ENCODE data around the gene MREG.
A peak's percentile ranks its signal among the peaks of the same experiment; 100 is the strongest.
"Not testable (repeated sequence)": the region's sequence is repeated elsewhere in the genome, so short reads cannot be mapped to it uniquely, and the experiment has no call there.

MREG gene

GRCh38 chr2:215931256-215931903 lies 82.0 kb downstream of the MREG start:
- no peaks in the 10 kb centered on the region for H3K9me3 Mint-ChIP-seq
- H3K4me1 Mint-ChIP-seq, result no peaks in the 10 kb centered on the region
- peaks cover 6% of the 10 kb centered on the region for H3K27me3 Mint-ChIP-seq
- no peak overlapping the region for H3K4me3 Mint-ChIP-seq
- no peaks in the 10 kb centered on the region for H3K36me3 Mint-ChIP-seq
- H3K27ac Mint-ChIP-seq, result no peak overlapping the region

GRCh38 chr2:215930505-215931253 lies 82.7 kb downstream of the MREG start:
- Mint-ChIP-seq H3K4me1 (no peaks in the 10 kb centered on the region), H3K27ac (no peak overlapping the region), H3K36me3 (no peaks in the 10 kb centered on the region), H3K4me3 (no peak overlapping the region), H3K9me3 (no peaks in the 10 kb centered on the region), H3K27me3 (peaks cover 6% of the 10 kb centered on the region)

GRCh38 chr2:215929602-215930335 lies 83.6 kb downstream of the MREG start:
- H3K9me3 Mint-ChIP-seq, result no peaks in the 10 kb centered on the region
- no peaks in the 10 kb centered on the region for H3K4me1 Mint-ChIP-seq
- no peaks in the 10 kb centered on the region for H3K36me3 Mint-ChIP-seq
- H3K4me3 Mint-ChIP-seq, result no peak overlapping the region
- no peak overlapping the region for H3K27ac Mint-ChIP-seq
- peaks cover 6% of the 10 kb centered on the region for H3K27me3 Mint-ChIP-seq

GRCh38 chr2:215928086-215928485 lies 85.3 kb downstream of the MREG start:
- peaks cover 5% of the 10 kb centered on the region for H3K27me3 Mint-ChIP-seq
- no peaks in the 10 kb centered on the region for H3K9me3 Mint-ChIP-seq
- H3K36me3 Mint-ChIP-seq, result no peaks in the 10 kb centered on the region
- no peak overlapping the region for H3K27ac Mint-ChIP-seq
- H3K4me3 Mint-ChIP-seq, result no peak overlapping the region
- H3K4me1 Mint-ChIP-seq, result no peaks in the 10 kb centered on the region

GRCh38 chr2:215926992-215927391 lies 86.4 kb downstream of the MREG start:
- H3K4me1 Mint-ChIP-seq, H3K27me3 Mint-ChIP-seq, H3K4me3 Mint-ChIP-seq, H3K9me3 Mint-ChIP-seq, H3K27ac Mint-ChIP-seq, H3K36me3 Mint-ChIP-seq: not testable (repeated sequence)

- Mint-ChIP-seq H3K4me3 (no peak overlapping the region), H3K27me3 (peaks cover 1% of the 10 kb centered on the region), H3K4me1 (no peaks in the 10 kb centered on the region), H3K27ac (no peak overlapping the region), H3K36me3 (no peaks in the 10 kb centered on the region), H3K9me3 (no peaks in the 10 kb centered on the region)
Measured at GRCh38 chr2:215921895-215922294, 91.5 kb downstream of the MREG start.

- H3K36me3 Mint-ChIP-seq, result no peaks in the 10 kb centered on the region
- H3K4me1 Mint-ChIP-seq, result no peaks in the 10 kb centered on the region
- no peak overlapping the region for H3K4me3 Mint-ChIP-seq
- no peaks in the 10 kb centered on the region for H3K9me3 Mint-ChIP-seq
- peaks cover 1% of the 10 kb centered on the region for H3K27me3 Mint-ChIP-seq
- H3K27ac Mint-ChIP-seq, result no peak overlapping the region
Measured at GRCh38 chr2:215920244-215921100, 92.9 kb downstream of the MREG start.

GRCh38 chr2:215919624-215920243 lies 93.6 kb downstream of the MREG start:
- no peak overlapping the region for H3K27ac Mint-ChIP-seq
- H3K9me3 Mint-ChIP-seq, result no peaks in the 10 kb centered on the region
- H3K4me1 Mint-ChIP-seq, result no peaks in the 10 kb centered on the region
- H3K36me3 Mint-ChIP-seq, result no peaks in the 10 kb centered on the region
- H3K27me3 Mint-ChIP-seq, result peaks cover 1% of the 10 kb centered on the region
- no peak overlapping the region for H3K4me3 Mint-ChIP-seq

- Mint-ChIP-seq H3K4me3 (no peak overlapping the region), H3K27me3 (peaks cover 1% of the 10 kb centered on the region), H3K27ac (no peak overlapping the region)
Measured at GRCh38 chr2:215918901-215919599, 94.3 kb downstream of the MREG start.

GRCh38 chr2:215917953-215918620 lies 95.3 kb downstream of the MREG start:
- H3K27ac Mint-ChIP-seq, result no peak overlapping the region
- no peaks in the 10 kb centered on the region for H3K4me1 Mint-ChIP-seq
- H3K27me3 Mint-ChIP-seq, result no peaks in the 10 kb centered on the region
- no peaks in the 10 kb centered on the region for H3K9me3 Mint-ChIP-seq
- H3K4me3 Mint-ChIP-seq, result no peak overlapping the region
- H3K36me3 Mint-ChIP-seq, result no peaks in the 10 kb centered on the region

More at GRCh38 chr2:215918901-215919599, 94.3 kb downstream of the MREG start:
- Mint-ChIP-seq H3K9me3 (no peaks in the 10 kb centered on the region), H3K4me1 (no peaks in the 10 kb centered on the region), H3K36me3 (no peaks in the 10 kb centered on the region)

GRCh38 chr2:215915441-215915840 lies 97.9 kb downstream of the MREG start:
- peaks cover 3% of the 10 kb centered on the region for H3K27me3 Mint-ChIP-seq

GRCh38 chr2:215914777-215915165 lies 98.6 kb downstream of the MREG start:
- no peaks in the 10 kb centered on the region for H3K9me3 Mint-ChIP-seq
- peaks cover 3% of the 10 kb centered on the region for H3K27me3 Mint-ChIP-seq

More at GRCh38 chr2:215915441-215915840, 97.9 kb downstream of the MREG start:
- Mint-ChIP-seq H3K36me3 (no peaks in the 10 kb centered on the region), H3K9me3 (no peaks in the 10 kb centered on the region), H3K4me3 (no peak overlapping the region), H3K4me1 (no peaks in the 10 kb centered on the region), H3K27ac (peak overlapping the region; percentile 12)

GRCh38 chr2:215914054-215914776 lies 99.1 kb downstream of the MREG start:
- Mint-ChIP-seq H3K9me3 (no peaks in the 10 kb centered on the region), H3K4me3 (no peak overlapping the region), H3K4me1 (no peaks in the 10 kb centered on the region), H3K27ac (no peak overlapping the region), H3K27me3 (peaks cover 5% of the 10 kb centered on the region), H3K36me3 (no peaks in the 10 kb centered on the region)

More at GRCh38 chr2:215914777-215915165, 98.6 kb downstream of the MREG start:
- Mint-ChIP-seq H3K4me3 (no peak overlapping the region), H3K27ac (no peak overlapping the region), H3K36me3 (no peaks in the 10 kb centered on the region), H3K4me1 (no peaks in the 10 kb centered on the region)
